PC-3 (cell line): ENCODE measurements around the gene MS4A15. TPM values are rescaled to one million over a fixed set of nuclear protein-coding genes. Genes with fewer than 3 reads are reported as not detected.
A peak's percentile ranks its signal among the peaks of the same experiment; 100 is the strongest.
"Not testable (repeated sequence)": the region's sequence is repeated elsewhere in the genome, so short reads cannot be mapped to it uniquely, and the experiment has no call there.

Experiments used
- ATAC-seq: fragments of 200-7000 bp; cut with Tn5 transposase; 2 replicates; pipeline ENCODE4 v1.9.1; 2020; ENCODE audit warnings: mild to moderate bottlenecking, moderate library complexity
- BruUV-seq: library from RNA; stranded (reverse); fragments of 400-500 nt; replicated peaks from 2 replicates; lab custom pipeline; 2021; lab: Mats Ljungman, UMichigan
- CTCF ChIA-PET: fragments of 300-600 bp; sonication (Branson Sonifier 250); formaldehyde crosslinking; loops from one replicate; lab custom pipeline; 2022; ENCODE audit warnings: antibody characterized with exemption; lab: Charles Lee
- POLR2A ChIA-PET: fragments of 300-600 bp; sonication (Branson Sonifier 250); formaldehyde crosslinking; loops from one replicate; lab custom pipeline; 2022; ENCODE audit warnings: antibody characterized with exemption; ENCODE audit not compliant: unreplicated experiment; lab: Charles Lee
- DNase-seq: peaks from one replicate; pipeline ENCODE4 v3.0.0-alpha.2; 2015
- H2AFZ ChIP-seq: fragments of 300-600 bp; sonication (generic); 2 replicates; pipeline ENCODE4 v1.6.0; 2016; ENCODE audit warnings: antibody characterized with exemption, low read length
- H3F3A ChIP-seq: fragments of 300-600 bp; sonication (generic); one replicate; pipeline ENCODE4 v1.6.0; 2017; ENCODE audit warnings: antibody characterized with exemption, low read length, control low read depth, mild to moderate bottlenecking; ENCODE audit not compliant: unreplicated experiment
- H3K27ac ChIP-seq: fragments of 300-600 bp; sonication (generic); 2 replicates; pipeline ENCODE4 v1.5.1; 2016; ENCODE audit warnings: mild to moderate bottlenecking, low read length
- H3K27me3 ChIP-seq: fragments of 300-600 bp; sonication (generic); 2 replicates; pipeline ENCODE4 v1.6.1; 2016; ENCODE audit warnings: low read length, mixed read lengths
- H3K36me3 ChIP-seq: fragments of 300-600 bp; sonication (generic); 2 replicates; pipeline ENCODE4 v1.6.1; 2016; ENCODE audit warnings: low read depth, mixed run types, low read length, mixed read lengths
- H3K4me1 ChIP-seq: fragments of 300-600 bp; sonication (generic); 2 replicates; pipeline ENCODE4 v1.5.1; 2016; ENCODE audit warnings: low read length; ENCODE audit not compliant: insufficient read depth
- H3K4me2 ChIP-seq: fragments of 300-600 bp; sonication (generic); 2 replicates; pipeline ENCODE4 v1.6.0; 2016; ENCODE audit warnings: low read length
- H3K4me3 ChIP-seq: fragments of 300-600 bp; sonication (generic); 2 replicates; pipeline ENCODE4 v1.5.1; 2016; ENCODE audit warnings: mild to moderate bottlenecking, low read length, mixed read lengths
- H3K79me2 ChIP-seq: fragments of 300-600 bp; sonication (generic); 2 replicates; pipeline ENCODE4 v1.6.1; 2017; ENCODE audit warnings: low read length, mixed read lengths
- H3K9ac ChIP-seq: fragments of 300-600 bp; sonication (generic); 2 replicates; pipeline ENCODE4 v1.6.0; 2016; ENCODE audit warnings: mild to moderate bottlenecking, low read length
- H3K9me2 ChIP-seq: fragments of 300-600 bp; sonication (generic); replicated peaks from 2 replicates; pipeline ENCODE4 v1.6.1; 2016; ENCODE audit warnings: mixed run types, low read length, mixed read lengths
- H3K9me3 ChIP-seq: fragments of 300-600 bp; sonication (generic); 2 replicates; pipeline ENCODE4 v1.6.1; 2016; ENCODE audit warnings: low read length, mixed read lengths
- H4K20me1 ChIP-seq: fragments of 300-600 bp; sonication (generic); 2 replicates; pipeline ENCODE4 v1.6.1; 2016; ENCODE audit warnings: low read length, mixed read lengths
- EZH2 ChIP-seq: fragments of 300-600 bp; sonication (generic); IDR thresholded peaks from one replicate; pipeline ENCODE4 v1.6.1; 2017; ENCODE audit warnings: antibody characterized with exemption, mild to moderate bottlenecking, low read length; ENCODE audit not compliant: unreplicated experiment
- EZH2phosphoT487 ChIP-seq: fragments of 300-600 bp; sonication (generic); IDR thresholded peaks from 2 replicates; pipeline ENCODE4 v1.6.1; 2018; ENCODE audit warnings: mild to moderate bottlenecking, antibody characterized with exemption, low read length, borderline replicate concordance
- intact Hi-C: fragments of 100-400 bp; cut with micrococcal nuclease; formaldehyde crosslinking; loops from 2 replicates; pipeline ENCODE4 v1.9.0; 2023
- total RNA-seq: library from RNA; depleted of rRNA; stranded (reverse); fragments of >200 nt; gene quantifications from 2 replicates; pipeline ENCODE4 v1.2.3, GENCODE V29; 2014
- TF ChIP-seq, protein P1 (sequence below): fragments of 300-600 bp; sonication (generic); conservative IDR thresholded peaks from 2 replicates; pipeline ENCODE4 v1.5.1; 2017; ENCODE audit warnings: antibody characterized with exemption, low read depth, mild to moderate bottlenecking, low read length

The MS4A15 gene
- total RNA-seq, 1 experiment from 2014 or later, result not detected

DNA sequence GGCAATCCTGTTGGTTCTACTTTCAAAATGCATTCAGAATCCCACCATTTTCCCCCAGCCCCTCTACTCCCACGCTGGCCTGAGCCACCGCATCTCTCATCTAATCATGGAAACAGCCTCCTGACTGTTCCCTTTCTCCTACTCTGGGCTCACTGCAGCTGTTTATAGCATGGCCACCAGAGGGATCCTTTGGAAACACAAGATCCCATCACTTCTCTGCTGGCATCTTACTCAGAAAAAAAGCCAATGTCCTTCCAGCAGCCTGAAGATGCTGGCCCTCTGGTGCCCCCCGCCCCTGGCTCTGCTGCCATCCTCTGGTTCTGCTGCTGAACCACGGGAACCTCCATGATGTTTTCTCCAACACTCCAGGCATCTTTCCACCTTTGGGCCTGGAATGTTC lies 46.2 kb upstream of the MS4A15 start:
- CTCF ChIA-PET, result interaction anchor here (0.5 kb wide), 1 partner anchor 11 kb away, joined by 5 read pairs; no protein-coding TSS in a partner anchor
- H2AFZ ChIP-seq, result no peak overlapping the region

DNA sequence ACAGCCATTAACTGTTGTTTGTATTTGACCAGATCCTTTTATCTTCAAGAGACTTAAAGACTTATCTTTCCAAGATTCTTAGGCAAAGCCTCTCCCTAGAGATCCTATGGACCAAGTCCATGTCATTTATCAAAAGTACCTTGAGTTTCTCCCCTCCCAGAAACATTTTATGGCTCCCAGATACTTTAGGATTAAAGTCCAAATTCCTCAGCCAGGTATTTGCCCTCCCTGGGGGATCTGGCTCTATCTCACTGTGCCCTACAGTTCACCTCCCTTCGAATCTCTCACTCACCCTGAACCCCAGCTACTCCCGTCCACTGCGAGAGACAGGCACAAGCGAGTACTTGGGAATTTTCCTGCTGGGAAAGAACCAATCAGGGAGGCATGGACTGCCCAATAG lies 45.4 kb upstream of the MS4A15 start:
- DNase-seq (no peak), ATAC-seq (no peak)
- H3K4me1 ChIP-seq, result no peaks in the 10 kb centered on the region
- no peak overlapping the region for H3K4me3 ChIP-seq
- H3K27me3 ChIP-seq, result peaks cover 73% of the 10 kb centered on the region
- intact Hi-C loops, result no loop called here
- H3K9me3 ChIP-seq, result no peaks in the 10 kb centered on the region
- POLR2A ChIA-PET, result no interaction called here
- no peaks in the 10 kb centered on the region for H3K36me3 ChIP-seq
- TF ChIP-seq EZH2phosphoT487 (no peak), EZH2 (no peak)
- TF ChIP-seq, protein P1, sequence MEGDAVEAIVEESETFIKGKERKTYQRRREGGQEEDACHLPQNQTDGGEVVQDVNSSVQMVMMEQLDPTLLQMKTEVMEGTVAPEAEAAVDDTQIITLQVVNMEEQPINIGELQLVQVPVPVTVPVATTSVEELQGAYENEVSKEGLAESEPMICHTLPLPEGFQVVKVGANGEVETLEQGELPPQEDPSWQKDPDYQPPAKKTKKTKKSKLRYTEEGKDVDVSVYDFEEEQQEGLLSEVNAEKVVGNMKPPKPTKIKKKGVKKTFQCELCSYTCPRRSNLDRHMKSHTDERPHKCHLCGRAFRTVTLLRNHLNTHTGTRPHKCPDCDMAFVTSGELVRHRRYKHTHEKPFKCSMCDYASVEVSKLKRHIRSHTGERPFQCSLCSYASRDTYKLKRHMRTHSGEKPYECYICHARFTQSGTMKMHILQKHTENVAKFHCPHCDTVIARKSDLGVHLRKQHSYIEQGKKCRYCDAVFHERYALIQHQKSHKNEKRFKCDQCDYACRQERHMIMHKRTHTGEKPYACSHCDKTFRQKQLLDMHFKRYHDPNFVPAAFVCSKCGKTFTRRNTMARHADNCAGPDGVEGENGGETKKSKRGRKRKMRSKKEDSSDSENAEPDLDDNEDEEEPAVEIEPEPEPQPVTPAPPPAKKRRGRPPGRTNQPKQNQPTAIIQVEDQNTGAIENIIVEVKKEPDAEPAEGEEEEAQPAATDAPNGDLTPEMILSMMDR, result no peak
- no peak overlapping the region for H2AFZ ChIP-seq
- no peaks in the 10 kb centered on the region for H4K20me1 ChIP-seq
- no peaks in the 10 kb centered on the region for H3K9me2 ChIP-seq
- no peak overlapping the region for H3K27ac ChIP-seq
- no peaks in the 10 kb centered on the region for H3F3A ChIP-seq
- CTCF ChIA-PET, result no interaction called here
- H3K9ac ChIP-seq, result no peak overlapping the region
- H3K79me2 ChIP-seq, result no peaks in the 10 kb centered on the region
- BruUV-seq, result no TSS peak
- H3K4me2 ChIP-seq, result no peak overlapping the region

More for the DNA sequence above, 46.2 kb upstream of the MS4A15 start:
- Histone ChIP-seq H3K36me3 (no peaks in the 10 kb centered on the region), H3K27ac (no peak overlapping the region), H3K4me3 (no peak overlapping the region), H3K27me3 (peaks cover 70% of the 10 kb centered on the region), H3K9me3 (no peaks in the 10 kb centered on the region), H4K20me1 (no peaks in the 10 kb centered on the region), H3K9ac (no peak overlapping the region), H3K9me2 (no peaks in the 10 kb centered on the region), H3K4me1 (no peaks in the 10 kb centered on the region), H3K79me2 (no peaks in the 10 kb centered on the region), H3F3A (no peaks in the 10 kb centered on the region), H3K4me2 (no peak overlapping the region)
- peak; percentile 54 for ATAC-seq
- DNase-seq, result peak; percentile 37
- BruUV-seq, result no TSS peak
- POLR2A ChIA-PET, result no interaction called here
- TF ChIP-seq, protein P1, result peak; percentile 55
- TF ChIP-seq EZH2 (no peak), EZH2phosphoT487 (no peak)
- intact Hi-C loops, result no loop called here

DNA sequence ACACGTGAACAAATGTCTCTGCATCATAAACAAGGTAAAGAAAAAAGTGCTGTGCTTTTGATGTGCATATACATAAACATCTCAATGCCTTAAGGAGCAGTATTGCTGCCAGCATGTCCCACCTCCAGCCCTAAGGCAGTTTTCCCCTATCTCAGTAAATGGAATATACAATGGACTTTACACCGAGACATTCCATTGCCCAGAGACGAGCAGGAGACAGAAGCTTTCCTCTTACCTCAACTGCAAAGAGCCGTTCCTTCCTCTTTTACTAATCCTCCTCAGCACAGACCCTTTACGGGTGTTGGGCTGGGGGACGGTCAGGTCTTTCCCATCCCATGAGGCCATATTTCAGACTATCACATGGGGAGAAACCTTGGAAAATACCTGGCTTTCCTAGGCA lies 43.2 kb upstream of the MS4A15 start:
- H3K9ac ChIP-seq, H3K79me2 ChIP-seq, DNase-seq, H3K4me2 ChIP-seq, POLR2A ChIA-PET, H3F3A ChIP-seq, BruUV-seq, H3K4me1 ChIP-seq, H3K9me2 ChIP-seq, H3K27ac ChIP-seq, H4K20me1 ChIP-seq, ATAC-seq, H2AFZ ChIP-seq, H3K36me3 ChIP-seq, CTCF ChIA-PET, H3K4me3 ChIP-seq, H3K9me3 ChIP-seq, intact Hi-C loops: not testable (repeated sequence)
- peaks cover 81% of the 10 kb centered on the region for H3K27me3 ChIP-seq
